ENCODE results near the gene ALB.
"Not testable (repeated sequence)": the region's sequence is repeated elsewhere in the genome, so short reads cannot be mapped to it uniquely, and the experiment has no call there.

Gene ALB

GRCh38 chr4:73379946-73380345 lies 24.1 kb upstream of the ALB start:
- intact Hi-C loops (cut with DNase I; ENCODE audit: low total_unique reads) = no loop called here
- DNase-seq = no peak
- no peaks in the 10 kb centered on the region for H3K36me3 ChIP-seq
- H3K27ac ChIP-seq = no peak overlapping the region
- no peaks in the 10 kb centered on the region for H3K9me3 ChIP-seq
- no peak for TF ChIP-seq CTCF (IDR thresholded peaks at IDR 0.05)
- H3K27me3 ChIP-seq = no peaks in the 10 kb centered on the region
- H3K4me3 ChIP-seq = no peak overlapping the region
- no peaks in the 10 kb centered on the region for H3K4me1 ChIP-seq

- no peak for TF ChIP-seq CTCF (IDR thresholded peaks at IDR 0.05)
- Histone ChIP-seq H3K4me1 (no peaks in the 10 kb centered on the region), H3K36me3 (no peaks in the 10 kb centered on the region), H3K27ac (no peak overlapping the region), H3K27me3 (no peaks in the 10 kb centered on the region), H3K4me3 (no peak overlapping the region), H3K9me3 (no peaks in the 10 kb centered on the region)
- intact Hi-C loops (cut with DNase I; ENCODE audit: low total_unique reads) = no loop called here
- DNase-seq = no peak
Measured at GRCh38 chr4:73381214-73381613, 22.9 kb upstream of the ALB start.

GRCh38 chr4:73383452-73383851 lies 20.6 kb upstream of the ALB start:
- Histone ChIP-seq H3K36me3 (no peaks in the 10 kb centered on the region), H3K9me3 (no peaks in the 10 kb centered on the region), H3K27me3 (no peaks in the 10 kb centered on the region), H3K27ac (no peak overlapping the region), H3K4me3 (no peak overlapping the region), H3K4me1 (no peaks in the 10 kb centered on the region)
- DNase-seq = no peak
- TF ChIP-seq CTCF (IDR thresholded peaks at IDR 0.05) = no peak
- intact Hi-C loops (cut with DNase I; ENCODE audit: low total_unique reads) = no loop called here

GRCh38 chr4:73387552-73387951 lies 16.5 kb upstream of the ALB start:
- DNase-seq = no peak
- intact Hi-C loops (cut with DNase I; ENCODE audit: low total_unique reads) = no loop called here
- Histone ChIP-seq H3K9me3 (no peaks in the 10 kb centered on the region), H3K36me3 (no peaks in the 10 kb centered on the region), H3K27ac (no peak overlapping the region), H3K27me3 (no peaks in the 10 kb centered on the region), H3K4me3 (no peak overlapping the region), H3K4me1 (no peaks in the 10 kb centered on the region)
- TF ChIP-seq CTCF (IDR thresholded peaks at IDR 0.05) = no peak

GRCh38 chr4:73388887-73389286 lies 15.2 kb upstream of the ALB start:
- H3K9me3 ChIP-seq = no peaks in the 10 kb centered on the region
- no peaks in the 10 kb centered on the region for H3K36me3 ChIP-seq
- no peaks in the 10 kb centered on the region for H3K4me1 ChIP-seq
- no peak overlapping the region for H3K27ac ChIP-seq
- intact Hi-C loops (cut with DNase I; ENCODE audit: low total_unique reads) = no loop called here
- H3K27me3 ChIP-seq = no peaks in the 10 kb centered on the region
- no peak for DNase-seq
- H3K4me3 ChIP-seq = no peak overlapping the region
- TF ChIP-seq CTCF (IDR thresholded peaks at IDR 0.05) = no peak

- H3K27ac ChIP-seq; H3K9me3 ChIP-seq; intact Hi-C loops (cut with DNase I; ENCODE audit: low total_unique reads); H3K27me3 ChIP-seq; H3K4me3 ChIP-seq; DNase-seq; H3K36me3 ChIP-seq; H3K4me1 ChIP-seq: not testable (repeated sequence)
Measured at GRCh38 chr4:73389663-73390062, 14.4 kb upstream of the ALB start.
